K562 (cell line): ENCODE results near the gene ZNF718.

Experiments used
- EGR1 ChIP-seq: fragments of 450-650 bp; conservative IDR thresholded peaks from 2 replicates; pipeline ENCODE4 v1.6.1; 2017; ENCODE audit warnings: mild to moderate bottlenecking
- PCBP2 ChIP-seq: fragments of 200-400 bp; formaldehyde crosslinking; IDR thresholded peaks from 2 replicates; pipeline ENCODE4 v1.6.1; 2018; ENCODE audit warnings: low read length, low read depth, mild to moderate bottlenecking, moderate library complexity; ENCODE audit not compliant: poor library complexity, severe bottlenecking
- PHF21A ChIP-seq: fragments of 450-650 bp; IDR thresholded peaks from 2 replicates; pipeline ENCODE4 v1.6.1; 2017; ENCODE audit warnings: low read depth, borderline replicate concordance
- POLR2A ChIP-seq: fragments of 450-650 bp; conservative IDR thresholded peaks from 2 replicates; pipeline ENCODE4 v1.6.1; 2016
- SMC3 ChIP-seq: conservative IDR thresholded peaks from 2 replicates; pipeline ENCODE4 v1.6.1; 2011; ENCODE audit warnings: low read depth, low read length, improper control_type of control experiment; ENCODE audit not compliant: insufficient read depth
- TAF1 ChIP-seq: IDR thresholded peaks from 2 replicates; pipeline ENCODE4 v1.6.1; 2011; ENCODE audit warnings: mild to moderate bottlenecking, low read length, moderate library complexity; ENCODE audit not compliant: insufficient read depth, control insufficient read depth, severe bottlenecking; ENCODE audit errors: extremely low read depth
- ZEB2 ChIP-seq: fragments of 450-650 bp; IDR thresholded peaks from 2 replicates; pipeline ENCODE4 v1.6.1; 2016
- ZNF584 ChIP-seq: fragments of 200-800 bp; sonication (Bioruptor generic); IDR thresholded peaks from 2 replicates; pipeline ENCODE4 v1.6.1; 2016; ENCODE audit warnings: low read depth, mild to moderate bottlenecking, missing genetic modification characterization, missing compliant biosample characterization

DNA sequence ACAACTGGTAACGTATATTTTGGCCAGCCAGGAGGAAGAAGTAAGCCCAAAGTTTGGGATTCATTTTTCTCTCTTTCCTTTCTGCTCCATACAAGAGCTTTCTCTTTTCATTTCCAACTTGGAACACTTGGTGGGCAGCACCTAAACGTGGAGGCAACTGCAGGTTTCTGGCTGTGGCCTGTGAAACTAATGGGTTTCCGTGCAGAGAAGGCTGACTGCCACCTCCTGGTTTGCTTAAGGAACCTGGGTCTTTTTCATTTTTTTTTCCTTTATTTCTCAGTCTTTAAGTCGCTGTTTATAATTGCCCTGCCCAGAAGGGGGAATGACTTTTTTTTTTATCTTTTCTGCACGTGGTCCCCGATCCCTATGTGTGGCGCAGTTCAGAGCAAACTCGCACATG lies 15.4 kb downstream of the ZNF718 start:
- TF ChIP-seq SMC3 (no peak), ZNF584 (no peak), ZEB2 (no peak), POLR2A (no peak), TAF1 (no peak), EGR1 (no peak), PHF21A (no peak), PCBP2 (no peak)
